NCI-H2227 (cell line): Measurements from ENCODE around the gene TOP2B.

Experiments used
- DNase-seq: peaks from one replicate; lab custom pipeline; 2025; ENCODE audit not compliant: unreplicated experiment; lab: John Stamatoyannopoulos, UW

Gene TOP2B

GRCh38 chr3:25677121-25677520 is 12.4 kb upstream of the TOP2B start:
- DNase-seq, result no peak

DNA sequence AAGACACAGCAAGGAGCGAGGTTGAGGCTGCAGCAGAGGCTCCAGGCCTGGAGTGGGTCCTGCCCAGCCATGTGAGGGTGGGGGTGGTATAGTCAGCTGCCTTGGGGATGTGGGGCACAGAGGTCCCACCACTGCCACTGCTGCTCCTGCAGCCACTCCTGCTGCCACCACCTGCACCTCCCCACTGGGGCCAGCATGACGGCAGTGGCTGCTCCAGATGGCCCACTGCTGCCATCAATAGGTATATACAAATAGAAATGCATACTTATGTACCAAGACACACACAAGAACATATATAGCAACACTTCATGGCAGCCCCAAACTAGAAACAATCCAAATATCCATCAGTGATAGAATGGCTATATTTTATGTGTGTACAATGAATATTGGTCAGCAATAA is 10.0 kb upstream of the TOP2B start:
- DNase-seq, result no peak

DNA sequence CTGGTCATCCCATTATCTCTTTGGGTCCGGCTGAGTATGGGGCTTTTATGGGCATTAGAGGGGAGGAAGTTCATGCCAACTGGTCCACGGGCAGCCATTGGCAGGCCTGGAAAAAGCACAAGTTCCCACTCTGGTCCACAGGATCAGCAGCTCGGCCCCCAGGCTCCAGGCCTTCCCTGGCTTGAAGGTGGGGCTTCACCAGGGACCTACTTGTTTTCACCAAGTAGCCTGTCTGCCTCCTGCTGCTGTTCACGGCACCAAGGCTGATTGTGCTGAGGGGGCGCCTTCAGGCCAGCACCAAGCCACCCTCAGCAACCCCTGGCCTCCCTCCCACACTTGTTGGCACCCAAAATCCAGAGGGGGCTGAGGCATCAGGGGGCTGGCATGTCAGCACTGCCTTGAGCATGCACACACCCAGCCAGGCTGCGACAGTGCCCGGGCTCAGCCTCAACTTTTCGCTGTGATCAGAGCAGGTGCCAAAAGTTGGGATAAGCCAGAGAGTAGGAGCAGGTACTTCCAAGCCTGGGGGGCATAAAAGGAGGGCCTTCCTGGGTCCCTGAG is 9.1 kb upstream of the TOP2B start:
- no peak for DNase-seq

- no peak for DNase-seq
Measured at GRCh38 chr3:25665315-25666280, 891 bp upstream of the TOP2B start.

GRCh38 chr3:25663869-25664811 is 567 bp downstream of the TOP2B start:
- peak; percentile 55 for DNase-seq

DNA sequence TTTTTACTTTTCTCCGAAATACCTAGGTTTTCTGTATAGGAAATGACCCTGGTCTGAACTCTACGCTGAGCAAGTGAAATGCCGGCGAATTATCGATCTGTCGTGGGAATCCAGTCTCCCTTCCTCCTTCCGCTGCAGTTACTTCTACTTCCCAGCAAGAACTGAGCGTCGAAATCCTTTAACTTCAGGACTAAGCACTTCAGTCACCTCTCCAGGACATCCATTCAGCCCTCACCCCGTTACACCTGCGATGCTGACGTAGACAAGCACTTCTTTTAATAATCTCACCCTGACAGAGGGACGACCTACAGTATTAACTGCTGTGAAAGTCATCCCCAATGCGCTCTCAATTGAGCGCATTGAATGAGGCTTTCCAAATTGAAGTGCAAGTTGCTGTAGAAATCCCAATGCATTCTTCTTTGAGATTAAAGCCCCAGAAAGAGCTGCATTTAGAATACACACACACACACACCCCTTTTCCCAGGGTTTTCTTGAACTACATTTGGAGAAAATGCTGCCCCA is 1.3 kb downstream of the TOP2B start:
- DNase-seq, result peak; percentile 16

GRCh38 chr3:25662736-25663320 is 1.9 kb downstream of the TOP2B start:
- DNase-seq, result no peak

GRCh38 chr3:25661694-25662437 is 2.8 kb downstream of the TOP2B start:
- no peak for DNase-seq

GRCh38 chr3:25658836-25659235 is 5.9 kb downstream of the TOP2B start:
- DNase-seq, result no peak

- DNase-seq, result no peak
Measured at GRCh38 chr3:25657293-25657692, 7.4 kb downstream of the TOP2B start.

DNA sequence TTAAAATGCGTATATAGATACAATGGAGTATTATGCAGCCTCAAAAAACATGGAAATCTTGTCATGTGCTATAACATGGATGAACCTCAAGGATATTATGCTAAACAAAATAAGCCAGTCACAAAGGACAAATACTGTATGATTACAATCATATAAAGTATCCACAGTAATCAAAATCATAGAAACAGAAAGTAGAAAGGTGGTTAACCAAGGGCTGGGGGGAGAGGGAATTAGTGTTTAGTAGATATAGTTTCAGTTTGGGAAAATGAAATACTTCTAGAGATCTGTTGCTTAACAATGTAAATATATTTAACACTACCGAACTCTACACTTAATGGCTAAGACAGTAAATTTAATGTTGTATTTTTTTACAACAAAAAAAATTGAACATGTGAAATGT is 9.0 kb downstream of the TOP2B start:
- no peak for DNase-seq

DNA sequence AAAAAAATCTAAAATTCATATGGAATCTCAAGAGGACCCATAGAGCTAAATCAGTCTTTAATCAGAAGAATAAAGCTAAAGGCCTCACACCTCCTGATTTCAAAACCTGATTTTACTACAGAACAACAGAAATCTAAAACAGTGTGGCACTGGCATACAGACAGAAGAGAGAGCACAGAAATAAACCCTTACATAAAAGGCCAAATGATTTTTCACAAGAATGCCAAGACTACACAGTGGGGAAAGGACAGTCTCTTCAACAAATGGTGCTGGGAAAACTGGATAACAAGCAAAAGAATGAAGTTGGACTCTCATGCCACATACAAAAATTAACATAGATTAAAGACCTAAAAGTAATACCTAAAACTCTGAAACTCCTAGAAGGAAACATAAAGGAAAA is 10.1 kb downstream of the TOP2B start:
- no peak for DNase-seq

- no peak for DNase-seq
Measured at GRCh38 chr3:25653322-25653721, 11.4 kb downstream of the TOP2B start.

DNA sequence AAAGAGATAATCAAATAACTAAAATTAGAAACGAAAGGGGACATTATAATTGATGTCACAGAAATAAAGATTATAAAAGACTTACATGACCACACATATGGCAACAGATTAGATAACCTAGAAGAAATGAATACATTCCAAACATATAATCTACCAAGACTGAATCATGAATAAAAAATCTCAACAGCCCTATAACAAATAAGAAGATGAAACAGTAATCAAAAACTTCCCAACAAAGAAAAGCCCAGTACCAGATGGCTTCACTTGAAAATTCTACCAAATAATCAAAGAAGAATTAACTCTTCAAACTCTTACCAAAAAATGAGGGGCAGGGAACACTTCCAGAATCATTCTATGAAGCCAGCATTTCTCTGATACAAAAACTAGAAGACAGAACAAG is 11.8 kb downstream of the TOP2B start:
- no peak for DNase-seq

DNA sequence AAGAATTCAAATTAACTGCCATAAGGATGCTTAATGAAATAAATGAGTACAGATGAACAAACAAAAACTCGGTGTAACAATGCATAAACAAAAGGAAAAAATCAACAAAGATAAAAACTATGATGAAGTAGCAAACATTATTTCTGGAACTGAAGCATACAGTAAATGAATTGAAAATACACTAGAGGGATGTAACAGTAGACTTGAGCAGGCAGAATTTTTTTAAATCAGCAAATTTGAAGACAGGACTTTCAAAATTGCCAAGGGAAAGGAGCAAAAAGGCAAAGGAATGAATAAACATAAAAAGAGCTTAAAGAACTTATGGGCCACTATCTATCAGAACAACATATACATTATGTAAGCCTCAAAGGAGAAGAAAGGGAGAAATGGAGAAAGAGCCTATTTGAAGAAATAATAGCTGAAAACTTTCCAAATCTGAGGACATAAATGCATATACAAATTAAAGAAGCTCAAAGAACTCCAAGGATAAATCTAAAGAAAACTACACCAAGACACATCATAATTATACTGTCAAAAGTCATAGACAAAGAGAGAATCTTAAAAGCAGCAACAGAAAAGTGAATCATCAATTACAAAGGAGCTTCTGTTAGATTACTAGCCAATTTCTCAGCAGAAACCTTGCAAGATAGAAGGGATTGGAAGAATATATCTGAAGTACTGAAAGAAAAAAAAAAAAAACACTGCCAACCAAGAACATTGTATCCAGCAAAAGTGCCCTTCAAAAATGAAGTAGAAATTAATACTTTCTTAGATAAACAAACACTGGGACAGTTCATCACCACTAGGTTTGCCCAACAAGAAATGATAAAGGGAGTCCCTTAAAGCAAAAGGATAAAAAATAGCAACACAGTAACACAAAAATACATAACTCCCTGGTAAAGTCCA is 15.5 kb downstream of the TOP2B start:
- DNase-seq, result no peak

DNA sequence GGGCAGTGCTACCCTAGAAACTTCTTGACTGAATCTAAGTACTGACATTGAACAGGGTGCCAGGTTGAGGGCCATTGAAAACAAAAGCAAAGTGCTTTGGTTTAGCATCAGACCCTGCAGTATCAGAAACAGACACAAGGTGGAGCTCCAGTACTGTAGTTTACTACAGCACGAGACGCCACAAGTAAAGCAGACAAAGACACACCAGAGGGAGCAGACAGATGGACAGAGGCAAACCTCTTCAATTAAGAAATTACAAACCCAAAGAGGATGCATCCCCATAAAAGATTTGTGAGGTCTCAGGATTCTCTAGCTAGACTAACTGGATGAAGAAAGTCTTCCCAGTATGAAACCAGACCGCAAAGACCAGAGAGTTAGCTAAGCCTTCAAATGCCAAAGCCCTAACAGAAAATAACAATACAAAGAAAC is 16.6 kb downstream of the TOP2B start:
- DNase-seq, result peak; percentile 83

- no peak for DNase-seq
Measured at GRCh38 chr3:25635038-25635437, 29.7 kb downstream of the TOP2B start.

DNA sequence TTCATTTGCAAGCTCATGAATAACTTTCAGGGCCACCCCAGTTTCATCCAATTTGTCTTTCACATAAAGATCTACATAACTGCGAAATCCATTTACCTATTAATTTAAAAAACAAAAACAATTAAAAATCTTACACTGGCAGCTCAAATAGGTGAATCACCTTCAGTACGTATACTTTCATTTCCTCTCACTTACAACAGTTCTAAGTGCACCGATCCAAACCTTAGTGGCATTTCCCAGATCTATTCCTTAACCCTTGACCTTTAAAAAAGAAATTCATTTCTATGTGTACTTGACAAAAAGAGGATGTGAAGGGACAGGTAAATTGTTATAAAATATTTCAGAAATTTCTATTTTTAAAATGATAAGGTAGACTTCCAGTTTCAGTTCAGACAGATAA is 30.8 kb downstream of the TOP2B start:
- no peak for DNase-seq

GRCh38 chr3:25631989-25632388 is 32.7 kb downstream of the TOP2B start:
- DNase-seq, result no peak
